Kidney tubule cell (primary cell): ENCODE data around the gene GJA9.

ENCODE experiments used
- DNase-seq: peaks from one replicate; pipeline ENCODE4 v3.0.0-alpha.2; 2018; ENCODE audit warnings: low spot score

GJA9 gene

GRCh38 chr1:38831731-38832369, 49.5 kb downstream of the GJA9 start:
- peak; percentile 9 for DNase-seq

- DNase-seq, result no peak
Measured at GRCh38 chr1:38829368-38829767, 52.0 kb downstream of the GJA9 start.

GRCh38 chr1:38827318-38827717, 54.1 kb downstream of the GJA9 start:
- DNase-seq, result no peak

GRCh38 chr1:38826886-38827285, 54.5 kb downstream of the GJA9 start:
- DNase-seq, result no peak

DNA sequence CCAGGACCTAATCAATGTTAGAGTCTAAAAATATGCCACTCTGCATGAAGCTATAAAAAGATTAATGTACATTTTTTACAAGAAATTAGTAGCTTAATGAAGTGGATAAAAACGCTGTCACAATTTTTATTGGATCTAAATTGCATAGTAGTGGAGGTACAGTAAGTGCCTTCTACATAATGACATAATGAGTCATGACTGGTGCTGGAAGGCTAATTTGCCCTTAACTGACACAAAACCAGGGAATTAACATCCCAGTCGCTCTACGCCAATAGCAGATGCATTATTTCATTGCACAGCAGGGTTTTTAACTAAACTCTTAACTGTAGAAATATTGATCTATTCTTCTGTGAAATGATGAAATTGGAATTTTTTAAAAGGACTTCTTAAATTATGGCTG, 55.1 kb downstream of the GJA9 start:
- DNase-seq, result no peak
